MCF 10A (cell line): ENCODE data around the gene SPDYC. TPM values are rescaled to one million over a fixed set of nuclear protein-coding genes. Genes with fewer than 3 reads are reported as not detected.

Experiments
- BruUV-seq: library from RNA; stranded (reverse); fragments of 400-500 nt; replicated peaks from 2 replicates; lab custom pipeline; 2021; lab: Mats Ljungman, UMichigan
- CTCF ChIA-PET: fragments of 300-600 bp; sonication (Branson Sonifier 250); formaldehyde crosslinking; extraction: SDS; loops from one replicate; lab custom pipeline; 2021; ENCODE audit warnings: antibody characterized with exemption, inconsistent platforms; lab: Yijun Ruan, JAX
- POLR2A ChIA-PET: fragments of 300-600, 350-650 bp; sonication (Branson Sonifier 250); formaldehyde crosslinking; extraction: SDS; loops from one replicate; lab custom pipeline; 2020; ENCODE audit warnings: antibody characterized with exemption, inconsistent platforms; lab: Yijun Ruan, JAX
- DNase-seq: peaks from one replicate; pipeline ENCODE4 v3.0.0-alpha.2; 2018; ENCODE audit not compliant: unreplicated experiment
- H3K27ac Mint-ChIP-seq: one replicate; pipeline ENCODE4 v1.8.0; 2022; ENCODE audit warnings: mild to moderate bottlenecking, low read depth, mixed read lengths; ENCODE audit not compliant: unreplicated experiment
- H3K27me3 Mint-ChIP-seq: one replicate; pipeline ENCODE4 v1.8.0; 2022; ENCODE audit warnings: mixed read lengths; ENCODE audit not compliant: insufficient read depth, unreplicated experiment
- H3K36me3 Mint-ChIP-seq: one replicate; pipeline ENCODE4 v1.8.0; 2022; ENCODE audit warnings: mild to moderate bottlenecking, moderate library complexity, mixed read lengths; ENCODE audit not compliant: insufficient read depth, unreplicated experiment
- H3K4me1 Mint-ChIP-seq: one replicate; pipeline ENCODE4 v1.8.0; 2022; ENCODE audit warnings: mixed read lengths; ENCODE audit not compliant: insufficient read depth, unreplicated experiment
- H3K4me3 Mint-ChIP-seq: one replicate; pipeline ENCODE4 v1.8.0; 2022; ENCODE audit warnings: mild to moderate bottlenecking, moderate library complexity, mixed read lengths; ENCODE audit not compliant: unreplicated experiment
- H3K9me3 Mint-ChIP-seq: one replicate; pipeline ENCODE4 v1.8.0; 2022; ENCODE audit warnings: mixed read lengths; ENCODE audit not compliant: unreplicated experiment
- intact Hi-C: fragments of 100-400 bp; cut with micrococcal nuclease; formaldehyde crosslinking; loops from 2 replicates; pipeline ENCODE4 v1.14.1; 2022
- total RNA-seq: library from RNA; stranded (reverse); gene quantifications from 2 replicates; pipeline ENCODE4 v1.2.3, GENCODE V29; 2022
- TF ChIP-seq, protein P1 (sequence below): fragments of 200-600 bp; IDR thresholded peaks from one replicate; pipeline ENCODE4 v1.8.0; 2022; ENCODE audit warnings: antibody characterized with exemption, mild to moderate bottlenecking; ENCODE audit not compliant: unreplicated experiment

SPDYC gene
- total RNA-seq, 1 experiment from 2014 or later = not detected

DNA sequence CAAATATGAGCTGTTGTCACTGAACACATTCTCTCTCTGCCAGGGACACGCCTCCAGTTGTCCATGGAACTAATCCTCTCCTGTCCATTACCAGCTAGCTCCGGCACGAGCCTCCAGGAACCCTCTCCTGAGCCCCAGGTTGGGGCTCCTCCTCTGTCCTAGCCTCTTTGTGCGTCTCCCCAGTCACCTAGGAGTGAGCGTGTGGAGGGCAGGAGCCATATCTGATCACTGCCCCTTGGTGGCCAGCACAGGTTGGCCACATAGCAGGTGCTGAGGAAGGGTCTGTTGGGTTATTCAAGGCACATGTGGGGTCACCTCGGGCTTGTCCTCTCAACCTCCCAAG is 38.2 kb upstream of the SPDYC start:
- POLR2A ChIA-PET = interaction anchor here (2.3 to 8.2 kb wide), 3 partner anchors 9 to 49 kb away, joined by 10 to 157 read pairs (median 138); partner anchors contain the start of genes CAPN1, FAU, MRPL49 and ZNHIT2
- Mint-ChIP-seq H3K27me3 (no peaks in the 10 kb centered on the region), H3K27ac (no peak overlapping the region), H3K9me3 (no peaks in the 10 kb centered on the region), H3K4me3 (peak overlapping the region; percentile 99), H3K4me1 (peaks cover 28% of the 10 kb centered on the region), H3K36me3 (peaks cover 52% of the 10 kb centered on the region)
- no TSS peak for BruUV-seq
- DNase-seq = no peak
- TF ChIP-seq, protein P1, sequence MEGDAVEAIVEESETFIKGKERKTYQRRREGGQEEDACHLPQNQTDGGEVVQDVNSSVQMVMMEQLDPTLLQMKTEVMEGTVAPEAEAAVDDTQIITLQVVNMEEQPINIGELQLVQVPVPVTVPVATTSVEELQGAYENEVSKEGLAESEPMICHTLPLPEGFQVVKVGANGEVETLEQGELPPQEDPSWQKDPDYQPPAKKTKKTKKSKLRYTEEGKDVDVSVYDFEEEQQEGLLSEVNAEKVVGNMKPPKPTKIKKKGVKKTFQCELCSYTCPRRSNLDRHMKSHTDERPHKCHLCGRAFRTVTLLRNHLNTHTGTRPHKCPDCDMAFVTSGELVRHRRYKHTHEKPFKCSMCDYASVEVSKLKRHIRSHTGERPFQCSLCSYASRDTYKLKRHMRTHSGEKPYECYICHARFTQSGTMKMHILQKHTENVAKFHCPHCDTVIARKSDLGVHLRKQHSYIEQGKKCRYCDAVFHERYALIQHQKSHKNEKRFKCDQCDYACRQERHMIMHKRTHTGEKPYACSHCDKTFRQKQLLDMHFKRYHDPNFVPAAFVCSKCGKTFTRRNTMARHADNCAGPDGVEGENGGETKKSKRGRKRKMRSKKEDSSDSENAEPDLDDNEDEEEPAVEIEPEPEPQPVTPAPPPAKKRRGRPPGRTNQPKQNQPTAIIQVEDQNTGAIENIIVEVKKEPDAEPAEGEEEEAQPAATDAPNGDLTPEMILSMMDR = no peak
- intact Hi-C loops = no loop called here
- CTCF ChIA-PET = interaction anchor here (1.0 kb wide), 1 partner anchor 21 kb away, joined by 4 read pairs; no protein-coding TSS in a partner anchor

DNA sequence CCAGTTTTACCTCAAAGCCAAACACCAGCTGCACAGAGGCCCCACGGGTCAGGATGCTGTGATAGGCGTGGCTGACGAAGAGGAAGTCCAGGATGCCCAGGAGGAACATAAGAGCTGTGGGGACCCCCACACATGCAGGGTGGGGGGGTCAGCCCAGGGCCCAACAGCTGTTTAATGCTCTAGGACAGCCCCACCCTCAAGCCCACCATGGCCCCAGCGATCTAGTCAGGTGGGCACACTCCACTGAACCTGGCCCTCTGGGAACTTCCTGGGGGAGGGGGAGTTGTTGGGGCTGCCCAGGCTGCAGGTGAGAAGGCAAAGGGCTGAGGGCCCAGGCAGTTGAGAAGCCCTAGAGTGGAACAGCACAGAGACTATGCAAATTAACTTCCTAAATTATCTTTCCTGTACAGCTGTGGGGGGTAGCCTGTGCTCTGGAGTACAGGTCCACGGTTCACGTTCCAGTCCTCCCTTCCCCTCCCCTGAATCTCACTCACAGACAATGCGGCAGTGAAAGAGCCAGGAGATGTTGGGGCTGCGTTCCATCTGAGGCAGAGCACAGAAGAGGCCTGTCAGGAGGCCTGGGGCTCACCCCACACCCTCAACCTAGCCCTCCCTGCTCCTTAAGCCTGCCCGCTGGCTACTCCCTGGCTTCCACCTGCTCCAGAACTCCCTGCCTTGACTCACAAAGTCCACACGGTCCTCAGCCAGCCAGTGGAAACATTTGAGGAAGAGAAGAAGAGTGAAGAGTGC is 37.6 kb upstream of the SPDYC start:
- H3K4me1 Mint-ChIP-seq = peaks cover 28% of the 10 kb centered on the region
- no peaks in the 10 kb centered on the region for H3K27me3 Mint-ChIP-seq
- CTCF ChIA-PET = interaction anchor here (0.6 kb wide), 1 partner anchor 12 kb away, joined by 3 read pairs; no protein-coding TSS in a partner anchor
- TF ChIP-seq, protein P1 = no peak
- POLR2A ChIA-PET = interaction anchor here (1.4 to 8.2 kb wide), 7 partner anchors 10 to 482 kb away, joined by 3 to 157 read pairs (median 56); partner anchors contain the start of genes CAPN1, FAU, MRPL49 and ZNHIT2
- H3K36me3 Mint-ChIP-seq = peaks cover 46% of the 10 kb centered on the region
- DNase-seq = no peak
- BruUV-seq = no TSS peak
- H3K27ac Mint-ChIP-seq = peak overlapping the region; percentile 100
- H3K4me3 Mint-ChIP-seq = peak overlapping the region; percentile 99
- intact Hi-C loops = no loop called here
- no peaks in the 10 kb centered on the region for H3K9me3 Mint-ChIP-seq

DNA sequence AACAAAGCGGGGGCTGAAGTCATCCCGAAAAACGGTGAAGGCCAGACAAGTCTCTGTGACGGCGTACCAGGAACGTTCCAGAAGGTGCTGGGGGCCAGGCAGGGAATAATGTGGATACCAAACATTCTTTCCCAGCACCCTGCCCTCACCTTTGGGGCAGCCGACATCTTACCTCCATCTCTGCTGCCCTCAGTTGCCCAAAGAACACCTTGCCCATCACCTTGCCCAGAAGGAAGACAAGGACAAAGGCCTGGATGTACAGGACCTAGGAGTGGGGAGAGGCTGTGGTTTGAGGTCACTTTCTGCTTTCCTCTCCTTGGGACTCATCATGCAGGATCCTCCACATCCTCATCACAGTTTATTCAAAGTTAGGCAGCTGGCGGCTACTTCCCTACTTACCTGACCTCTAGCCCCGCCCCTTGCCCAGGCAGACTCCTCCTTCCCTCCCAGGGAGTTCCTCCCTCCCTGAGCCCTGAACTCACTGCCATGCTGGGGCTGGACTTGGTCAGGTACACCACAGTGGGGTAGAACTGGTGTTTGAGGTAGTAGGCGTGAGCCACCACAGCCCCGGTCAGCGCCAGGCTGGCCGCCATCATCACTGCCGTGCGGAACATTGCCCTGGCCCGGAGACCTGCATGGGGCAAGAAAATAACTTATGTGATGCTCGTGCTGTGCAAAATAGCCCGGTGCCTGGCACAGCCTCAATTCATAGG is 36.9 kb upstream of the SPDYC start:
- TF ChIP-seq, protein P1 = no peak
- H3K27me3 Mint-ChIP-seq = no peaks in the 10 kb centered on the region
- H3K9me3 Mint-ChIP-seq = no peaks in the 10 kb centered on the region
- intact Hi-C loops = no loop called here
- BruUV-seq = no TSS peak
- ChIA-PET CTCF (interaction anchor here (0.6 to 0.8 kb wide), 2 partner anchors 11 to 48 kb away, joined by 3 to 4 read pairs; partner anchors contain the start of gene CAPN1), POLR2A (interaction anchor here (0.7 to 8.2 kb wide), 15 partner anchors 10 to 815 kb away, joined by 3 to 157 read pairs (median 7); partner anchors contain the start of genes ARL2, CAPN1, FAU and MRPL49)
- peak overlapping the region; percentile 100 for H3K27ac Mint-ChIP-seq
- H3K4me1 Mint-ChIP-seq = peaks cover 28% of the 10 kb centered on the region
- H3K4me3 Mint-ChIP-seq = peak overlapping the region; percentile 99
- peaks cover 40% of the 10 kb centered on the region for H3K36me3 Mint-ChIP-seq
- peak; percentile 66 for DNase-seq
